ENCODE measurements around the gene PTPRZ1. TPM values are rescaled to one million over a fixed set of nuclear protein-coding genes. Genes with fewer than 3 reads are reported as not detected.

The PTPRZ1 gene
- total and polyA plus RNA-seq, 12 donors: 0.17 to 19.1 (median 1.2) TPM

DNA sequence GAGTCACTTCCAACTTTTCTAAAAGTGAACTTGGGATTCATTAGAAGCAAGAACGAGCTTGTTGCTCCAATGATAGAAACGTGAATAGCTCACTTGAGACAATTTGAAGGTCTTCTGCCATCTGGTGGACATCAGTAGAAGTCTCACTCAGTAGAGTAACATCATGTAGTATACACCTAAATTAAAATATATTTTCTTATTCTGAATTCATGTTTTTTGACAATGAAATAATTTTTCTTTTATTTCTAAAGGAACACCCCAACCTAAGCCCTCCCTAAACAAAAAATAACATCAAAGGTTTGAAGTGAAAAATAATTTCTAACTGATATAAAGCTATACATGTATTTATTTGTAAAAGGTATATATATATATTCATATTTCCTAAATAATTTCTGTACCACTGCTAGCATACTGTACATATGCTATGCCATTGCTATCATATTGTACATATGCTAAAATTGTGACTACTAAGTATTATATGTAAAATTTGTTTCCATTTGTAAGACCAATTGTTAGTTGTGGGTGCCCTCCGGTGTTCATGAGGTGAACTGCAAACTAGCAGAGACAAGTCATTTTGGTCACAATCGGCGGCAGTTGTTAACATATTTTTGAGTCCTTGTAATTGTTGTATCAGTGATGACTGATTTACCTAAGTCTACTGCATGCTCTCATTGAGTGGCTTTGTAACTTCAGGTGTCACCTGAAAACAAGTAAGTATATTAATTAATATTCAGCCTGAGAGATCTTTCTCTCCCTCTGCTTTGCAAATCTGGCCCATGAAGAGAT, 121.9 kb downstream of the PTPRZ1 start:
- no peaks in the 10 kb centered on the region for H3K36me3 ChIP-seq (replicated peaks in 1 of 2)
- intact Hi-C loops (cut with DNase I): loop anchor here in 1 of 2 donors (10.0 kb wide), 1 partner anchor 240 kb away; no protein-coding TSS in a partner anchor

DNA sequence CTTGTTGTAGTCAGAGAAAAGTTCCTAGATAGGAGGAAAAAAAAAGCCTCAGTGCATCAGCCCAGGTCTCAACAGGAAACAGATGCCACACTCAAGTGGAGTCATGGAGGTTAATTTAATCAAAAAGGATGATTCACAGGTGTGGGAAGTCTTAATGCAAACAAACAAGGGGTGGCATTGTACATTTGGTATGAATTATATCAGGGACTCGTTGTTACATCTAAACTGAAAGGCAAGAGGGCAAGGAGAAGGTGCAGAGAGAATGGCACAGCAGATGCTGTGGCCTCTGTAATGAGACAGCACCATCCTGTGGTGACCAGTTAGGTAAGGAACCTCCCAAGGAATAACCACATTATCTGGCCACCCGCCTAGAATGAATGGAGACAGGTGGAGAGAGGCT, 133.7 kb downstream of the PTPRZ1 start:
- no peaks in the 10 kb centered on the region for H3K27me3 ChIP-seq
- H3K9me3 ChIP-seq (replicated peaks in 1 of 3): no peaks in the 10 kb centered on the region
- intact Hi-C loops (cut with DNase I): no loop called here
- H3K36me3 ChIP-seq (replicated peaks in 1 of 2): no peaks in the 10 kb centered on the region
- TF ChIP-seq, protein P1, sequence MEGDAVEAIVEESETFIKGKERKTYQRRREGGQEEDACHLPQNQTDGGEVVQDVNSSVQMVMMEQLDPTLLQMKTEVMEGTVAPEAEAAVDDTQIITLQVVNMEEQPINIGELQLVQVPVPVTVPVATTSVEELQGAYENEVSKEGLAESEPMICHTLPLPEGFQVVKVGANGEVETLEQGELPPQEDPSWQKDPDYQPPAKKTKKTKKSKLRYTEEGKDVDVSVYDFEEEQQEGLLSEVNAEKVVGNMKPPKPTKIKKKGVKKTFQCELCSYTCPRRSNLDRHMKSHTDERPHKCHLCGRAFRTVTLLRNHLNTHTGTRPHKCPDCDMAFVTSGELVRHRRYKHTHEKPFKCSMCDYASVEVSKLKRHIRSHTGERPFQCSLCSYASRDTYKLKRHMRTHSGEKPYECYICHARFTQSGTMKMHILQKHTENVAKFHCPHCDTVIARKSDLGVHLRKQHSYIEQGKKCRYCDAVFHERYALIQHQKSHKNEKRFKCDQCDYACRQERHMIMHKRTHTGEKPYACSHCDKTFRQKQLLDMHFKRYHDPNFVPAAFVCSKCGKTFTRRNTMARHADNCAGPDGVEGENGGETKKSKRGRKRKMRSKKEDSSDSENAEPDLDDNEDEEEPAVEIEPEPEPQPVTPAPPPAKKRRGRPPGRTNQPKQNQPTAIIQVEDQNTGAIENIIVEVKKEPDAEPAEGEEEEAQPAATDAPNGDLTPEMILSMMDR (IDR thresholded peaks at IDR 0.05): no peak
- TF ChIP-seq POLR2A (IDR thresholded peaks at IDR 0.05): no peak
- no peaks in the 10 kb centered on the region for H3K4me1 ChIP-seq (replicated peaks in 1 of 2)
- 21 to 33% (median 29%) methylated on average over 2 of the region's 2 CpGs for WGBS, 4 donors
- H3K27ac ChIP-seq: no peak overlapping the region
- no peak overlapping the region for H3K4me3 ChIP-seq
- no peak for DNase-seq

More for the DNA sequence above, 121.9 kb downstream of the PTPRZ1 start:
- DNase-seq: peak; percentile 49 to 82 (median 70)
- no peak overlapping the region for H3K4me3 ChIP-seq
- no peaks in the 10 kb centered on the region for H3K9me3 ChIP-seq (replicated peaks in 1 of 3)
- WGBS, 4 donors: 5 to 11% (median 10%) methylated on average over 5 of the region's 5 CpGs
- H3K27ac ChIP-seq: no peak overlapping the region
- TF ChIP-seq, protein P1 (IDR thresholded peaks at IDR 0.05): peak; percentile 36 to 72 (median 56)
- no peak for TF ChIP-seq POLR2A (IDR thresholded peaks at IDR 0.05)
- H3K27me3 ChIP-seq: no peaks in the 10 kb centered on the region
- H3K4me1 ChIP-seq (replicated peaks in 1 of 2): no peaks in the 10 kb centered on the region

DNA sequence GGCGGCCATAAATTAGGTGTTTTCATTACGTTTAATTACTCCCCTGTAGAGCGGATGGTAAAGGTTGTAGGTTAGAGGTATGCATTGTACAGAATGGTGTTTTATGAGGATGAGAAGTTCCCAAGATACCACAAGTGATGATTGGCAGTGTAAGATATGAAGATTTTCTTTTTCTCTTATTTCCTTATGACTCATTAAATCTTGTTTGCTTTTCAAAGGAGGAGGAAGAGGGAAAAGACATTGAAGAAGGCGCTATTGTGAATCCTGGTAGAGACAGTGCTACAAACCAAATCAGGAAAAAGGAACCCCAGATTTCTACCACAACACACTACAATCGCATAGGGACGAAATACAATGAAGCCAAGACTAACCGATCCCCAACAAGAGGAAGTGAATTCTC, 137.2 kb downstream of the PTPRZ1 start:
- Histone ChIP-seq H3K4me3 (no peak overlapping the region), H3K27me3 (no peaks in the 10 kb centered on the region), H3K27ac (no peak overlapping the region), H3K4me1 (replicated peaks in 1 of 2) (no peaks in the 10 kb centered on the region), H3K9me3 (replicated peaks in 1 of 3) (no peaks in the 10 kb centered on the region), H3K36me3 (replicated peaks in 1 of 2) (no peaks in the 10 kb centered on the region)
- DNase-seq: no peak
- no peak for TF ChIP-seq POLR2A (IDR thresholded peaks at IDR 0.05)
- TF ChIP-seq, protein P1 (IDR thresholded peaks at IDR 0.05): no peak
- WGBS, 4 donors: 85 to 96% (median 92%) methylated on average over 7 of the region's 7 CpGs
- intact Hi-C loops (cut with DNase I): no loop called here

DNA sequence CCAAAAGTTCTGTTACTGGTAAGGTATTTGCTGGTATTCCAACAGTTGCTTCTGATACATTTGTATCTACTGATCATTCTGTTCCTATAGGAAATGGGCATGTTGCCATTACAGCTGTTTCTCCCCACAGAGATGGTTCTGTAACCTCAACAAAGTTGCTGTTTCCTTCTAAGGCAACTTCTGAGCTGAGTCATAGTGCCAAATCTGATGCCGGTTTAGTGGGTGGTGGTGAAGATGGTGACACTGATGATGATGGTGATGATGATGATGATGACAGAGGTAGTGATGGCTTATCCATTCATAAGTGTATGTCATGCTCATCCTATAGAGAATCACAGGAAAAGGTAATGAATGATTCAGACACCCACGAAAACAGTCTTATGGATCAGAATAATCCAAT, 140.1 kb downstream of the PTPRZ1 start:
- no peaks in the 10 kb centered on the region for H3K4me1 ChIP-seq (replicated peaks in 1 of 2)
- 71 to 83% (median 76%) methylated on average over 2 of the region's 2 CpGs for WGBS, 4 donors
- H3K27ac ChIP-seq: no peak overlapping the region
- H3K4me3 ChIP-seq: no peak overlapping the region
- DNase-seq: no peak
- H3K36me3 ChIP-seq (replicated peaks in 1 of 2): no peaks in the 10 kb centered on the region
- TF ChIP-seq POLR2A (IDR thresholded peaks at IDR 0.05): no peak
- TF ChIP-seq, protein P1 (IDR thresholded peaks at IDR 0.05): no peak
- intact Hi-C loops (cut with DNase I): no loop called here
- H3K27me3 ChIP-seq: no peaks in the 10 kb centered on the region
- H3K9me3 ChIP-seq (replicated peaks in 1 of 3): no peaks in the 10 kb centered on the region

Measured in adrenal gland (tissue), 12 donors.